DOHH2 (cell line): ENCODE data around the gene SLC13A2.

Experiments
- H3F3A ChIP-seq: fragments of 200-600 bp; sonication (generic), shearing (Covaris generic); 2 replicates; pipeline ENCODE4 v1.6.0; 2016; ENCODE audit warnings: antibody characterized with exemption, mild to moderate bottlenecking; ENCODE audit not compliant: control insufficient read depth, insufficient read depth
- H3K27ac ChIP-seq: fragments of 200-600 bp; sonication (generic); 2 replicates; pipeline ENCODE4 v1.5.1; 2014; ENCODE audit warnings: low read depth, mild to moderate bottlenecking, low read length, moderate library complexity
- H3K27me3 ChIP-seq: fragments of 200-600 bp; sonication (generic); 2 replicates; pipeline ENCODE4 v1.6.1; 2014; ENCODE audit warnings: mild to moderate bottlenecking, low read length, mixed read lengths; ENCODE audit not compliant: control insufficient read depth
- H3K36me3 ChIP-seq: fragments of 200-600 bp; sonication (generic); 2 replicates; pipeline ENCODE4 v1.6.1; 2014; ENCODE audit warnings: mild to moderate bottlenecking, low read length, moderate library complexity, mixed read lengths; ENCODE audit not compliant: control insufficient read depth
- H3K4me1 ChIP-seq: fragments of 200-600 bp; sonication (generic); 2 replicates; pipeline ENCODE4 v1.6.1; 2014; ENCODE audit warnings: mild to moderate bottlenecking, low read length, mixed read lengths; ENCODE audit not compliant: control insufficient read depth
- H3K4me2 ChIP-seq: fragments of 200-600 bp; sonication (generic); 2 replicates; pipeline ENCODE4 v1.6.0; 2014; ENCODE audit warnings: mild to moderate bottlenecking, low read length, moderate library complexity
- H3K4me3 ChIP-seq: fragments of 200-600 bp; sonication (generic); 2 replicates; pipeline ENCODE4 v1.5.1; 2014; ENCODE audit warnings: mild to moderate bottlenecking, low read length, mixed read lengths
- H3K79me2 ChIP-seq: fragments of 200-600 bp; sonication (generic); 2 replicates; pipeline ENCODE4 v1.6.1; 2014; ENCODE audit warnings: mild to moderate bottlenecking, low read length, mixed read lengths; ENCODE audit not compliant: control insufficient read depth
- H3K9me2 ChIP-seq: fragments of 200-600 bp; sonication (generic); replicated peaks from 2 replicates; pipeline ENCODE4 v1.6.1; 2014; ENCODE audit warnings: mild to moderate bottlenecking, low read length, mixed read lengths; ENCODE audit not compliant: control insufficient read depth
- H3K9me3 ChIP-seq: fragments of 200-600 bp; sonication (generic); 2 replicates; pipeline ENCODE4 v1.6.1; 2014; ENCODE audit warnings: antibody characterized with exemption, low read length, mixed read lengths; ENCODE audit not compliant: control insufficient read depth, insufficient read depth
- H4K20me1 ChIP-seq: fragments of 200-600 bp; sonication (generic); 2 replicates; pipeline ENCODE4 v1.6.0; 2014; ENCODE audit warnings: low read depth, mild to moderate bottlenecking, antibody characterized with exemption, low read length, moderate library complexity; ENCODE audit not compliant: control insufficient read depth, insufficient read depth
- EZH2phosphoT487 ChIP-seq: fragments of 200-600 bp; sonication (generic); IDR thresholded peaks from 2 replicates; pipeline ENCODE4 v1.6.1; 2017; ENCODE audit warnings: borderline replicate concordance, mild to moderate bottlenecking, antibody characterized with exemption, low read length, moderate library complexity, mixed read lengths
- TF ChIP-seq, protein P1 (sequence below): fragments of 200-600 bp; sonication (generic); IDR thresholded peaks from one replicate; pipeline ENCODE4 v1.5.1; 2014; ENCODE audit warnings: antibody characterized with exemption, mild to moderate bottlenecking, low read depth, low read length; ENCODE audit not compliant: poor library complexity, severe bottlenecking

The SLC13A2 gene

DNA sequence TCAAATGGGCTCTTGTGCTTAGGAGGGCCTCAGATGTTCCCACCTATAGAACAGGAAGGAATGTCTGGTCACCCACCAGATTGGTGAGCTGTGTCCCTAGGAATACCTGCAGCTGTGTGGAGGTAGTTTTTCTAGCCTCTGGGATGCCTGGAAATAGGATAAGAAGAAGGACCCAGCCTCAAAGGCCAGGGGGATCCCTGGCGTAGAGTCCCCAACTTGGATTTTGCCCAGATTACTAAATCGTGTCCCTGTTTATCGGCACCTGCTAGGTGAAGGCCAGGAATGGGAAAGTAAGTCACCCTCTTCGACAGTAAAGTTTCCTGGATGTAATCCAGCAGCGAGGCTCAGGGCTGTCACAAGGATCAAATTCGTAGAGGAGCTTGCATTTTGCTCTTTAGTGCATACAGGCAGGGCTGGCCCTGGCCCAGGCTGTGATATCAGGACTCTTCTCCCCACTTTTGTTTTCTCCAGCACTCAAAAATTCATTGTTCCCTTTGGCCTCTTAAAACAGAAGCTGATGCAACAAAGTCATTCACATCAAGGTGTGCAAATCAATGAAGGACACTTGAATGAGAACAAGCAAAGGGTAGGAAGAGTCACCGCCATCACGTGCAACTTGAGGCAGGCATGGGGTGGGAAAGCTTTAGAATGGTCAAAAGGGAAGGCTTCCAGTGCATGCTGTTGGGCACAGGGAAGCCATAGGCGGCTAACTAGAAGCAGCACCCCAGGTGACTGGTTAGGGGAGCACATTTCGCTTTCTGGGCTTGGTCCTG is 7.5 kb downstream of the SLC13A2 start:
- no peak overlapping the region for H3K27ac ChIP-seq
- H3F3A ChIP-seq = no peaks in the 10 kb centered on the region
- no peaks in the 10 kb centered on the region for H3K9me2 ChIP-seq
- H3K27me3 ChIP-seq = peaks cover 21% of the 10 kb centered on the region
- H3K4me2 ChIP-seq = no peak overlapping the region
- H3K4me1 ChIP-seq = no peaks in the 10 kb centered on the region
- no peaks in the 10 kb centered on the region for H3K9me3 ChIP-seq
- no peaks in the 10 kb centered on the region for H3K79me2 ChIP-seq
- no peaks in the 10 kb centered on the region for H4K20me1 ChIP-seq
- H3K36me3 ChIP-seq = no peaks in the 10 kb centered on the region
- no peak for TF ChIP-seq EZH2phosphoT487
- TF ChIP-seq, protein P1, sequence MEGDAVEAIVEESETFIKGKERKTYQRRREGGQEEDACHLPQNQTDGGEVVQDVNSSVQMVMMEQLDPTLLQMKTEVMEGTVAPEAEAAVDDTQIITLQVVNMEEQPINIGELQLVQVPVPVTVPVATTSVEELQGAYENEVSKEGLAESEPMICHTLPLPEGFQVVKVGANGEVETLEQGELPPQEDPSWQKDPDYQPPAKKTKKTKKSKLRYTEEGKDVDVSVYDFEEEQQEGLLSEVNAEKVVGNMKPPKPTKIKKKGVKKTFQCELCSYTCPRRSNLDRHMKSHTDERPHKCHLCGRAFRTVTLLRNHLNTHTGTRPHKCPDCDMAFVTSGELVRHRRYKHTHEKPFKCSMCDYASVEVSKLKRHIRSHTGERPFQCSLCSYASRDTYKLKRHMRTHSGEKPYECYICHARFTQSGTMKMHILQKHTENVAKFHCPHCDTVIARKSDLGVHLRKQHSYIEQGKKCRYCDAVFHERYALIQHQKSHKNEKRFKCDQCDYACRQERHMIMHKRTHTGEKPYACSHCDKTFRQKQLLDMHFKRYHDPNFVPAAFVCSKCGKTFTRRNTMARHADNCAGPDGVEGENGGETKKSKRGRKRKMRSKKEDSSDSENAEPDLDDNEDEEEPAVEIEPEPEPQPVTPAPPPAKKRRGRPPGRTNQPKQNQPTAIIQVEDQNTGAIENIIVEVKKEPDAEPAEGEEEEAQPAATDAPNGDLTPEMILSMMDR = no peak
- no peak overlapping the region for H3K4me3 ChIP-seq

DNA sequence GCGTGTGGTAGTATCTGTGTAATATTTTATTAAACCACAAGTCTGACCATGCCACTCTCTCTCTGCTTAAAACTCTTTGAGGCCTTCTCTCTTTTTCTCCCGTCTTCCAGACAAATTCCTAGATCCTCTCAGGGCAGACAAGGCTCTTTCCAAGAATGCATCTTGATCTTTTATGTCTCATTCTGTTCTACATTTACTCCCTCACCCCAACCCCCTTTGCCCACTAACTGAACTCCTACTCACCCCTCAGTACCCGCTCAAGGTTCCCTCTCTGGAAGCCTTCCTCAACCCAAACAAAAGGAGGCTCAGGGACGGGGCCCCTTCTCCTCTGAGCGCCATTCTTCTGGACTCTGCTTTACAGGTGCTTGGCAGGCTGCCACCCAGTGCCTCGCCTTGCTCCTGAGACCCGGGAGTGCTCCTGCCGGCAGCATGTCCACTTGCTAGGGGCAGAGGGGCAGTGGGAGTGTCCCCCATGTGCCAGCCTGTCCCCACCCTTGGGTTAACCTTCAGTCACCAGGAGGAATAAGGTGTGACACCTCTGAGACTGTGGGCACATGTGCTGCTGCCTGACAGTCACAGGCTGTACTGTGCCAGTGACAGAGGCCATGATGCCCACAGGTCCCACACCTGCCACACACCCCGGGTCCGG is 9.2 kb downstream of the SLC13A2 start:
- no peaks in the 10 kb centered on the region for H3K4me1 ChIP-seq
- H3K4me3 ChIP-seq = no peak overlapping the region
- no peak overlapping the region for H3K4me2 ChIP-seq
- no peak for TF ChIP-seq EZH2phosphoT487
- TF ChIP-seq, protein P1 = no peak
- no peaks in the 10 kb centered on the region for H3K9me2 ChIP-seq
- H3K9me3 ChIP-seq = no peaks in the 10 kb centered on the region
- H3K79me2 ChIP-seq = no peaks in the 10 kb centered on the region
- H4K20me1 ChIP-seq = no peaks in the 10 kb centered on the region
- H3K36me3 ChIP-seq = no peaks in the 10 kb centered on the region
- no peak overlapping the region for H3K27ac ChIP-seq
- no peaks in the 10 kb centered on the region for H3F3A ChIP-seq
- H3K27me3 ChIP-seq = peaks cover 18% of the 10 kb centered on the region

DNA sequence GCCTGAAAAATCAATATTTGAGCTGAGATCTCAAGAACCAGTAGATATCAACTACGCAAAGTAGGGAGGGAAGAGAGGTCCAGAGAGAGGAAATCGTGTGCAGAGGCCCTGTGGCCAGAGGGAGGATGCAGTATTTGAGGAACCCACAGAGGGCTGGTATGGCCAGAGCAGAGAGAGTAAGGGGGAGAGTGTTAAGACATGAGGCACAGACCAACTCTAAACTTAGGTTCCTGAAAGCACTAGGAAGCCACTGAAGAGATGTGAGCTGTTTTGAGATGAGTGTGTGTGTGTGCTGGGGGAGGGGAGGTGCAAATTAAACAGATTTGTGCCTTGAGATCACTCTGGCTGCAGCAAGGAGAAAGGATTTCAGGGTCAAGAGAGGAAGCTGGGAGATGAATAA is 10.9 kb downstream of the SLC13A2 start:
- H3K9me3 ChIP-seq = no peaks in the 10 kb centered on the region
- no peaks in the 10 kb centered on the region for H3K36me3 ChIP-seq
- H4K20me1 ChIP-seq = no peaks in the 10 kb centered on the region
- H3K4me3 ChIP-seq = no peak overlapping the region
- peaks cover 18% of the 10 kb centered on the region for H3K27me3 ChIP-seq
- TF ChIP-seq, protein P1 = no peak
- TF ChIP-seq EZH2phosphoT487 = no peak
- H3K79me2 ChIP-seq = no peaks in the 10 kb centered on the region
- no peaks in the 10 kb centered on the region for H3K9me2 ChIP-seq
- H3K4me1 ChIP-seq = no peaks in the 10 kb centered on the region
- no peak overlapping the region for H3K4me2 ChIP-seq
- no peaks in the 10 kb centered on the region for H3F3A ChIP-seq
- no peak overlapping the region for H3K27ac ChIP-seq
